Loucy (cell line): ENCODE data around the gene ITPRIP.

Experiments
- EZH2phosphoT487 ChIP-seq: fragments of 200-600 bp; IDR thresholded peaks from 2 replicates; pipeline ENCODE4 v1.6.1; 2018; ENCODE audit warnings: antibody characterized with exemption, mild to moderate bottlenecking, moderate library complexity, borderline replicate concordance
- TF ChIP-seq, protein P1 (sequence below): fragments of 200-600 bp; sonication (generic); conservative IDR thresholded peaks from 2 replicates; pipeline ENCODE4 v1.5.1; 2014; ENCODE audit warnings: mild to moderate bottlenecking, antibody characterized with exemption, low read length

DNA sequence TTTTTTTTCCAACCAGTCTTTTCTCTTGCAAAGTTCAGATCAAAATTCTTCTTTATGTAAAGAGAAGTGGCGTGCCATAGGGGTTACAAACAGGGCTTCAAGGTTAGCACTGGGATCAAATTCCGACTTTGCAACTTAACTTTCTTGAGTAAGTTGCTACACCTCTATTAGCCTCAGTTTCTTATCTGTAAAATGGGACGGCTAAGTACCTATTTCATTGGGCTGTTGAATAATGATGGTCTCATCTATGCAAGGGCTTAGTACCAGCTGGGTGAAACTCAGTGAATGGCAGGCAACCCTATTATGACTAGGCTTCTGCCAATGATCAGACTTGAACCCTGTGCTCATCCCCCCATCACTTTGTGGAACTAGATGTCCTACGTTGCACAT is 33.9 kb downstream of the ITPRIP start:
- TF ChIP-seq, protein P1, sequence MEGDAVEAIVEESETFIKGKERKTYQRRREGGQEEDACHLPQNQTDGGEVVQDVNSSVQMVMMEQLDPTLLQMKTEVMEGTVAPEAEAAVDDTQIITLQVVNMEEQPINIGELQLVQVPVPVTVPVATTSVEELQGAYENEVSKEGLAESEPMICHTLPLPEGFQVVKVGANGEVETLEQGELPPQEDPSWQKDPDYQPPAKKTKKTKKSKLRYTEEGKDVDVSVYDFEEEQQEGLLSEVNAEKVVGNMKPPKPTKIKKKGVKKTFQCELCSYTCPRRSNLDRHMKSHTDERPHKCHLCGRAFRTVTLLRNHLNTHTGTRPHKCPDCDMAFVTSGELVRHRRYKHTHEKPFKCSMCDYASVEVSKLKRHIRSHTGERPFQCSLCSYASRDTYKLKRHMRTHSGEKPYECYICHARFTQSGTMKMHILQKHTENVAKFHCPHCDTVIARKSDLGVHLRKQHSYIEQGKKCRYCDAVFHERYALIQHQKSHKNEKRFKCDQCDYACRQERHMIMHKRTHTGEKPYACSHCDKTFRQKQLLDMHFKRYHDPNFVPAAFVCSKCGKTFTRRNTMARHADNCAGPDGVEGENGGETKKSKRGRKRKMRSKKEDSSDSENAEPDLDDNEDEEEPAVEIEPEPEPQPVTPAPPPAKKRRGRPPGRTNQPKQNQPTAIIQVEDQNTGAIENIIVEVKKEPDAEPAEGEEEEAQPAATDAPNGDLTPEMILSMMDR = no peak
- no peak for TF ChIP-seq EZH2phosphoT487
